ENCODE results near the gene MAP2K7.

GRCh38 chr19:7885818-7886217 is 17.9 kb upstream of the MAP2K7 start:
- TF ChIP-seq PATZ1 (CRISPR knock-in tag; IDR thresholded peaks at IDR 0.05; ENCODE audit: borderline replicate concordance) (no peak), CREB5 (CRISPR knock-in tag; IDR thresholded peaks at IDR 0.05; ENCODE audit: low read depth) (no peak), ARNTL (CRISPR knock-in tag; IDR thresholded peaks at IDR 0.05; ENCODE audit: borderline replicate concordance, low read depth) (no peak), ZFP3 (CRISPR knock-in tag; IDR thresholded peaks at IDR 0.05) (no peak), ZNF565 (CRISPR knock-in tag; conservative IDR thresholded peaks at IDR 0.05; ENCODE audit: low read depth) (no peak), GLIS3 (CRISPR knock-in tag; IDR thresholded peaks at IDR 0.05) (no peak), TCF4 (CRISPR knock-in tag; IDR thresholded peaks at IDR 0.05; ENCODE audit: borderline replicate concordance) (no peak), ZNF70 (CRISPR knock-in tag; IDR thresholded peaks at IDR 0.05) (no peak), CSDC2 (CRISPR knock-in tag; IDR thresholded peaks at IDR 0.05) (no peak), OSR1 (CRISPR knock-in tag; IDR thresholded peaks at IDR 0.05) (no peak), BACH2 (CRISPR knock-in tag; IDR thresholded peaks at IDR 0.05; ENCODE audit: borderline replicate concordance) (no peak), RARB (CRISPR knock-in tag; IDR thresholded peaks at IDR 0.05) (no peak), PPARA (CRISPR knock-in tag; IDR thresholded peaks at IDR 0.05; ENCODE audit: borderline replicate concordance) (no peak), ZFP30 (CRISPR knock-in tag; IDR thresholded peaks at IDR 0.05) (no peak)
